ENCODE data around the gene SDHA.
"Not testable (repeated sequence)": the region's sequence is repeated elsewhere in the genome, so short reads cannot be mapped to it uniquely, and the experiment has no call there.

SDHA gene

DNA sequence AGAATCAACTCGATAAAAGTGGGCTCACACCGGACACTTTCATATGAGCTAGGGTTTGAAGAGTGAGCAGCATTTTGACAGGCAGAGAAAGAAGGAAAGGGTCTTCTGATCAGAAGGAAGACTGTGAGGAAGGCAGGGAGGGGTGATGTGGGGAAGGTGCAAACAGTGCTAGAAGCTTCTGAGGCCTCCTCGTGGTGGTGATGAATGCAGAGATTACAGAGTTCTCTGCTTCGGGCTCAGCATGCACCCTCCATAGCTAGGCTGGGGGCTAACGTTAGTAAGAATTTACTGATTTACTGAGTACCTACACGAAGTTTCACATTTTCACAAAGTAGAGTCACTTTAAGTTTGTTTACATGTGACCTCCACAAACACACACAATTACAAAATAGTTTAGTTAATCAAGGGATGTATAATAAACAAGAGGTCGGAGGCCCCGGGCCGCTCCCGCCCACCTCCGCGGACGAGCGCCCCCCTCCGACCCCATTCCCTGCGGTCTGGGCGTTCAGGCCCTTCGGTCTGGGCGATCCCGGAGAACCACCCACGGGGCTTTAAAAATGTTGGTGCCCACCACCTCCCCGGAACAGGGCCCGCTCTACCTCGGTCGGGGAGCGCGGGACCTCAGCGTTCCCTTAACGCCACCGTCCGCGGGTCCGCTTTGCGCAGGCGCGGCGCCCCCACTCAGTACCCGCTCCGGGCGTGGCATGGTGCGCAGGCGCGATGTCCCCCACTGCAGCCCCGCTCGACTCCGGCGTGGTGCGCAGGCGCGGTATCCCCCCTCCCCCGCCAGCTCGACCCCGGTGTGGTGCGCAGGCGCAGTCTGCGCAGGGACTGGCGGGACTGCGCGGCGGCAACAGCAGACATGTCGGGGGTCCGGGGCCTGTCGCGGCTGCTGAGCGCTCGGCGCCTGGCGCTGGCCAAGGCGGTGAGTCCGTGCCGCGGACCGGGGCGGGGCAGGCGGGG, at the start of gene SDHA, which contains the start of gene CCDC127:
Gene SDHA (plus strand): TSS at position 827 of the 963 bp plus-strand sequence. CDS start 36 bp downstream, at position 863.
Gene CCDC127 (minus strand): TSS at position 660 of the 963 bp plus-strand sequence. CDS start 1,304 bp downstream, outside the sequence.
- peak within 1 kb of the TSS; percentile 88 to 95 (median 91) for H3K27ac ChIP-seq
- H4K20me1 ChIP-seq: peaks cover 44 to 73% (median 56%) of the 10 kb centered on the region in 11 experiments
- H3K27me3 ChIP-seq; H3K9me3 ChIP-seq (replicated peaks in 1 of 11): not testable (repeated sequence)
- peaks cover 0 to 15% (median 7%) of the 10 kb centered on the region in 11 experiments; a peak in 13 of 22 replicates for H3K36me3 ChIP-seq
- peak within 1 kb of the TSS; percentile 84 to 97 (median 93) for H3K4me2 ChIP-seq
- H3K4me3 ChIP-seq: peak within 1 kb of the TSS; percentile 83 to 100 (median 98)
- H3K4me1 ChIP-seq: peaks cover 55 to 68% (median 62%) of the 10 kb centered on the region in 10 experiments
- peak within 1 kb of the TSS; percentile 89 to 98 (median 97) for H3K9ac ChIP-seq

GRCh38 chr5:169071-169727, 48.9 kb upstream of the SDHA start:
- Histone ChIP-seq H3K27me3 (no peaks in the 10 kb centered on the region), H3K9me3 (replicated peaks in 1 of 11) (peaks cover 0 to 7% (median 0%) of the 10 kb centered on the region in 11 experiments; a peak in 6 of 22 replicates), H3K4me1 (peaks cover 30 to 62% (median 49%) of the 10 kb centered on the region in 10 experiments), H3K36me3 (peaks cover 0 to 37% (median 12%) of the 10 kb centered on the region in 11 experiments; a peak in 13 of 22 replicates), H3K4me2 (peak overlapping the region; percentile 77 to 92 (median 83)), H3K4me3 (peak overlapping the region in 4 of 10 experiments; percentile 11 to 27 (median 19); a peak in 2 of 20 replicates), H3K9ac (peak overlapping the region in 8 of 11 experiments; percentile 24 to 65 (median 60); a peak in 14 of 22 replicates), H4K20me1 (peaks cover 0 to 8% (median 0%) of the 10 kb centered on the region in 11 experiments; a peak in 1 of 22 replicates), H3K27ac (peak overlapping the region in 10 of 11 experiments; percentile 48 to 82 (median 69); a peak in 18 of 22 replicates)
- TF ChIP-seq Cebpa-rat (IDR thresholded peaks at IDR 0.05): no peak

GRCh38 chr5:169728-170094, 48.4 kb upstream of the SDHA start:
- peaks cover 0 to 3% (median 0%) of the 10 kb centered on the region in 11 experiments; a peak in 5 of 22 replicates for H3K9me3 ChIP-seq (replicated peaks in 1 of 11)
- H3K4me2 ChIP-seq: peak overlapping the region; percentile 77 to 92 (median 83)
- TF ChIP-seq Cebpa-rat (IDR thresholded peaks at IDR 0.05): no peak
- no peaks in the 10 kb centered on the region for H3K27me3 ChIP-seq
- H3K4me1 ChIP-seq: peaks cover 30 to 66% (median 52%) of the 10 kb centered on the region in 10 experiments
- peak overlapping the region in 4 of 10 experiments; percentile 11 to 27 (median 19); a peak in 2 of 20 replicates for H3K4me3 ChIP-seq
- H4K20me1 ChIP-seq: peaks cover 0 to 8% (median 0%) of the 10 kb centered on the region in 11 experiments; a peak in 1 of 22 replicates
- H3K9ac ChIP-seq: peak overlapping the region in 10 of 11 experiments; percentile 24 to 65 (median 57); a peak in 18 of 22 replicates
- peak overlapping the region in 10 of 11 experiments; percentile 48 to 82 (median 69); a peak in 19 of 22 replicates for H3K27ac ChIP-seq
- peaks cover 0 to 31% (median 12%) of the 10 kb centered on the region in 11 experiments; a peak in 13 of 22 replicates for H3K36me3 ChIP-seq

GRCh38 chr5:170971-171800, 46.9 kb upstream of the SDHA start:
- TF ChIP-seq Cebpa-rat (IDR thresholded peaks at IDR 0.05): no peak
- no peaks in the 10 kb centered on the region for H3K27me3 ChIP-seq
- peak overlapping the region in 7 of 11 experiments; percentile 66 to 82 (median 70); a peak in 15 of 22 replicates for H3K27ac ChIP-seq
- peak overlapping the region; percentile 77 to 92 (median 83); a peak in 20 of 22 replicates for H3K4me2 ChIP-seq
- peaks cover 0 to 30% (median 12%) of the 10 kb centered on the region in 11 experiments; a peak in 13 of 22 replicates for H3K36me3 ChIP-seq
- H3K4me3 ChIP-seq: no peak overlapping the region
- H3K9ac ChIP-seq: peak overlapping the region in 7 of 11 experiments; percentile 2 to 65 (median 63); a peak in 10 of 22 replicates
- peaks cover 0 to 8% (median 0%) of the 10 kb centered on the region in 11 experiments; a peak in 2 of 22 replicates for H4K20me1 ChIP-seq
- H3K9me3 ChIP-seq (replicated peaks in 1 of 11): no peaks in the 10 kb centered on the region
- peaks cover 32 to 78% (median 65%) of the 10 kb centered on the region in 10 experiments for H3K4me1 ChIP-seq

- Histone ChIP-seq H3K9me3 (replicated peaks in 1 of 11) (no peaks in the 10 kb centered on the region), H3K36me3 (peaks cover 0 to 30% (median 12%) of the 10 kb centered on the region in 11 experiments; a peak in 13 of 22 replicates), H3K4me2 (peak overlapping the region in 2 of 11 experiments; percentile 77 to 83; a peak in 3 of 22 replicates), H3K9ac (peak overlapping the region in 1 of 11 experiments; percentile 24; a peak in 1 of 22 replicates), H3K27me3 (no peaks in the 10 kb centered on the region), H3K4me3 (no peak overlapping the region), H3K27ac (peak overlapping the region in 2 of 11 experiments; percentile 76 to 80; a peak in 2 of 22 replicates), H3K4me1 (peaks cover 38 to 80% (median 72%) of the 10 kb centered on the region in 10 experiments), H4K20me1 (peaks cover 0 to 8% (median 0%) of the 10 kb centered on the region in 11 experiments; a peak in 2 of 22 replicates)
- no peak for TF ChIP-seq Cebpa-rat (IDR thresholded peaks at IDR 0.05)
Measured at GRCh38 chr5:171801-172331, 46.3 kb upstream of the SDHA start.

GRCh38 chr5:172421-172820, 45.7 kb upstream of the SDHA start:
- TF ChIP-seq Cebpa-rat (IDR thresholded peaks at IDR 0.05): no peak
- Histone ChIP-seq H3K4me1 (peaks cover 38 to 77% (median 69%) of the 10 kb centered on the region in 10 experiments), H3K4me2 (no peak overlapping the region), H3K4me3 (no peak overlapping the region), H3K27ac (no peak overlapping the region), H3K36me3 (peaks cover 0 to 30% (median 12%) of the 10 kb centered on the region in 11 experiments; a peak in 13 of 22 replicates), H4K20me1 (peaks cover 0 to 8% (median 0%) of the 10 kb centered on the region in 11 experiments; a peak in 2 of 22 replicates), H3K27me3 (no peaks in the 10 kb centered on the region), H3K9ac (no peak overlapping the region; a peak in 1 of 22 replicates), H3K9me3 (replicated peaks in 1 of 11) (no peaks in the 10 kb centered on the region)

DNA sequence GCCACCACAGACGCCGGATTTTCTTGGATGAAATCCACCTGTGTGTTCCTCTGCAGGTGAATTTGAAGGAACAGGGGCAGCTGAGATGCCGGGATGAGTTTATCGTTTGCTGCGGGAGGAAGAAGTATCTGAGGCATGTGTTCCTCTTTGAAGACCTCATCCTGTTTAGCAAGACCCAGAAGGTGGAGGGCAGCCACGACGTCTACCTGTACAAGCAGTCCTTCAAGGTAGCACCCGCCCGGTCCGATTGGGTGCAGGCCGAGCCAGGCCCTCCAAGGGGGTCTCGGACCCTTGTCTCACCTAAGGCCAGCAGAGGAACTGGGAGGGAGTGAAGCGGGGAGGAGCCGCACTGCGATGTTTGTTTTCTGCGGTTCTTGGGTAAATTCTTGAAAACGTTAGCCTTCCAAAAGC, 45.3 kb upstream of the SDHA start:
- no peaks in the 10 kb centered on the region for H3K9me3 ChIP-seq (replicated peaks in 1 of 11)
- H3K36me3 ChIP-seq: peaks cover 0 to 30% (median 12%) of the 10 kb centered on the region in 11 experiments; a peak in 13 of 22 replicates
- no peak overlapping the region for H3K9ac ChIP-seq
- peaks cover 38 to 75% (median 64%) of the 10 kb centered on the region in 10 experiments for H3K4me1 ChIP-seq
- H3K27me3 ChIP-seq: no peaks in the 10 kb centered on the region
- no peak overlapping the region for H3K4me3 ChIP-seq
- no peak for TF ChIP-seq Cebpa-rat (IDR thresholded peaks at IDR 0.05)
- H3K4me2 ChIP-seq: no peak overlapping the region
- H3K27ac ChIP-seq: no peak overlapping the region
- peaks cover 0 to 8% (median 0%) of the 10 kb centered on the region in 11 experiments; a peak in 2 of 22 replicates for H4K20me1 ChIP-seq
